ENCODE measurements around the gene SIPA1. TPM values are rescaled to one million over a fixed set of nuclear protein-coding genes. Genes with fewer than 3 reads are reported as not detected.
"Not testable (repeated sequence)": the region's sequence is repeated elsewhere in the genome, so short reads cannot be mapped to it uniquely, and the experiment has no call there.

SIPA1 gene
- total RNA-seq, 1 experiment from 2014 or later = 65.4 TPM

DNA sequence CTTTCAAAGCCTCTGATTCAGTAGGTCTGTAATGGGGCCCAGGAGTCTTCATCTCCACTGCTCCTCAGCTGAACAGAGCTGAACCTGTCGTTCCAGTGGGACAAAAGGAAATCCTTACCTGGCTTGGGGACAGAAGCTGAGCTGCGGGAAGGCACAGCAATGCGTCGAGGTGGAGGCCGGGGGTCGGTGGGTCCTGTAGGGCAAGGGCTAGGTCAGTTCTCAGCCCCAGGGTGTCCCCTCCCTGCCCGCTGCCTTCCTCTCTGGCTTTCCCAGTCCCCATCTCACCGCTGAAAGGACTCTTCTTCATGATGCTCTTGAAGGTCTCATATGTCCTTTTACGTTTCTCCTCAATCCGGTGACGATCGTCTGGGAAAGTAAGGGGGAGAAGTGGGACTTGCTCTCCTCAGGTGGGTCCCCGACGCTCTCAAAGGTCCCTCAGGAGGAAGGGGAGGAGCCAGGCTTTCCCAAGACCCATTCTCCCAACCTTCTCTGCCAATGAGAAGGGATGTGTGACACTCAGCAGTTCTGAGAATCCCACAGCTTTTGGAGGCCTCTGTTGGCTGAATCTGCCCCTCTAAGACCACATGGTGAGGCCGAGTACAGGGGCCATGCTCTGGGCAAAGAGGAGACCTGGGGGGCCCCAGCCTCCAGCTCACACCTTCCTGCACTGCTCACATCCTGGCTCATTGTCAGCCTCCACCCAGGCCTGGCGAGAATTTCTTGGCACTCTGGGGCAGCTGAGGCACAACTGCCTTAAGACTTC lies 17.9 kb downstream of the SIPA1 start (continued):
- TF ChIP-seq, protein P1, sequence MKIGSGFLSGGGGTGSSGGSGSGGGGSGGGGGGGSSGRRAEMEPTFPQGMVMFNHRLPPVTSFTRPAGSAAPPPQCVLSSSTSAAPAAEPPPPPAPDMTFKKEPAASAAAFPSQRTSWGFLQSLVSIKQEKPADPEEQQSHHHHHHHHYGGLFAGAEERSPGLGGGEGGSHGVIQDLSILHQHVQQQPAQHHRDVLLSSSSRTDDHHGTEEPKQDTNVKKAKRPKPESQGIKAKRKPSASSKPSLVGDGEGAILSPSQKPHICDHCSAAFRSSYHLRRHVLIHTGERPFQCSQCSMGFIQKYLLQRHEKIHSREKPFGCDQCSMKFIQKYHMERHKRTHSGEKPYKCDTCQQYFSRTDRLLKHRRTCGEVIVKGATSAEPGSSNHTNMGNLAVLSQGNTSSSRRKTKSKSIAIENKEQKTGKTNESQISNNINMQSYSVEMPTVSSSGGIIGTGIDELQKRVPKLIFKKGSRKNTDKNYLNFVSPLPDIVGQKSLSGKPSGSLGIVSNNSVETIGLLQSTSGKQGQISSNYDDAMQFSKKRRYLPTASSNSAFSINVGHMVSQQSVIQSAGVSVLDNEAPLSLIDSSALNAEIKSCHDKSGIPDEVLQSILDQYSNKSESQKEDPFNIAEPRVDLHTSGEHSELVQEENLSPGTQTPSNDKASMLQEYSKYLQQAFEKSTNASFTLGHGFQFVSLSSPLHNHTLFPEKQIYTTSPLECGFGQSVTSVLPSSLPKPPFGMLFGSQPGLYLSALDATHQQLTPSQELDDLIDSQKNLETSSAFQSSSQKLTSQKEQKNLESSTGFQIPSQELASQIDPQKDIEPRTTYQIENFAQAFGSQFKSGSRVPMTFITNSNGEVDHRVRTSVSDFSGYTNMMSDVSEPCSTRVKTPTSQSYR (CRISPR knock-in tag; IDR thresholded peaks at IDR 0.05) = no peak
- TF ChIP-seq, protein P2, sequence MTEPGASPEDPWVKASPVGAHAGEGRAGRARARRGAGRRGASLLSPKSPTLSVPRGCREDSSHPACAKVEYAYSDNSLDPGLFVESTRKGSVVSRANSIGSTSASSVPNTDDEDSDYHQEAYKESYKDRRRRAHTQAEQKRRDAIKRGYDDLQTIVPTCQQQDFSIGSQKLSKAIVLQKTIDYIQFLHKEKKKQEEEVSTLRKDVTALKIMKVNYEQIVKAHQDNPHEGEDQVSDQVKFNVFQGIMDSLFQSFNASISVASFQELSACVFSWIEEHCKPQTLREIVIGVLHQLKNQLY (CRISPR knock-in tag; IDR thresholded peaks at IDR 0.05) = no peak
- TF ChIP-seq TP53 (CRISPR knock-in tag; IDR thresholded peaks at IDR 0.05) = no peak

DNA sequence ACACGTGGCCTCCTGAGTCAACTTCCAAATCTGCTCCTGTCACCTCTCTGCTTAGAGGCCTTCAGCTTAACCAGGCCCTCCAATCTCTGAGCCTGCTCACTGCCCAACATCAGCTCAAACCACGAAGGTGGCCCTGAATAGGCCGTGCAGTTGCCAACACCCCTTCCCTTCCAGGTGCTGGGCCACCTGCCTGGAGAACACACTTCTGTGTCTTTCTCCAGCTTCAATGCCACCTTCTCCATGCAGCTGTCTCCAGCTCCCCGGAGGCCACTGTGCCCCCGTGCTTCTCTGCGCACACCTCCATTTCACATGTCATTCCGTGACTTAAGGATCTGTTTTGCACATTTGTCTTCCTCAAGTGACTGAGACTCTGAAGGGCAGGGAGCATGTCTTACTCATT lies 19.5 kb downstream of the SIPA1 start:
- Mint-ChIP-seq H3K27ac (no peak overlapping the region), H3K27me3 (ENCODE audit: low read depth) (no peaks in the 10 kb centered on the region), H3K4me3 (no peak overlapping the region), H3K9me3 (no peaks in the 10 kb centered on the region), H3K4me1 (peaks cover 10% of the 10 kb centered on the region), H3K36me3 (peaks cover 59% of the 10 kb centered on the region)
- TF ChIP-seq, protein P3, sequence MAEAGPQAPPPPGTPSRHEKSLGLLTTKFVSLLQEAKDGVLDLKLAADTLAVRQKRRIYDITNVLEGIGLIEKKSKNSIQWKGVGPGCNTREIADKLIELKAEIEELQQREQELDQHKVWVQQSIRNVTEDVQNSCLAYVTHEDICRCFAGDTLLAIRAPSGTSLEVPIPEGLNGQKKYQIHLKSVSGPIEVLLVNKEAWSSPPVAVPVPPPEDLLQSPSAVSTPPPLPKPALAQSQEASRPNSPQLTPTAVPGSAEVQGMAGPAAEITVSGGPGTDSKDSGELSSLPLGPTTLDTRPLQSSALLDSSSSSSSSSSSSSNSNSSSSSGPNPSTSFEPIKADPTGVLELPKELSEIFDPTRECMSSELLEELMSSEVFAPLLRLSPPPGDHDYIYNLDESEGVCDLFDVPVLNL (CRISPR knock-in tag; IDR thresholded peaks at IDR 0.05; ENCODE audit: borderline replicate concordance, low read depth) = no peak
- no peak for TF ChIP-seq NFYB (CRISPR knock-in tag; conservative IDR thresholded peaks at IDR 0.05; ENCODE audit: low read depth)
- ATAC-seq (no peak), DNase-seq (ENCODE audit: low spot score) (no peak)
- ChIA-PET POLR2A (no interaction called here), CTCF (interaction anchor here (0.8 to 1.0 kb wide), 2 partner anchors 32 to 234 kb away, joined by 3 read pairs; no protein-coding TSS in a partner anchor)

DNA sequence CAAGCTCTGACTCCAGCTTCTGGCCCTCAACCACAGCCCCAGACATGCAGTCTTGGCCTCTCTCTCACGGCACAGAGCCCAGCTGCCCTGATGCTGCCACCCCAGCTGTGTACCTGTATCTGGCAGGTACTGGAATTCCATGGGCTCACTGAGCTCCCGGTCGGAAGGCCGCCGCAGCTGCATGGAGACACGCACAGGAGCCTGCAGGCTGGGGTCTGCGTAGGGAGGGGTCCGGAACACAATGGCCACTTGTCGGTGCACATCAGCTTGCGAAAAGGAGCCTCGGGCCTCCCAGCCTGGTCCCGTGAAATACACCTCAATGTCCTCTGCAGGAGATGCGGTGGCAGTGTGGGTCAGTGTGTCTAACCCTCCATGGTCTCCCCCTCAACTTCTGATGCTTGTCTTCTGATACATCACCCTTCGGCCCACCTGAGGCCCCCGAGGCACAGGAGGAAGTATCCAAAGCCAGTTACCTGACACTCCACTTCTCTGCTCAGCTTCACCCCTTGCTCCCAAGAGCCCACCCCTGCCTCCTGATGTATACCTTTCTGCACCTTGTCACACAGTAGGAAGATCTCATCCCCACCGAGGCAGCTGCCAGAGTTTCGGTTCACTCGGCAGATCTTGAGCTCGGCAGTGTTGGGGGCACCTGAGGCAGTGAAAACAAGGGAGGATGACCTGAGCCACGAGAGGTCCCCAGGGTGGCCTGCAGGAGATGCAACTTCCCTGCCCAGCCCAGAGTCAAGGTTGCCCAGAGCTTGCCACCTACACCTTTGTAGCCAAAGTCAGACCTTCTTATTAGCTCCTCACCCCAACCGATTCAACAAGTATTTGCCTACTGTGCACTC lies 20.5 kb downstream of the SIPA1 start:
- H3K4me3 Mint-ChIP-seq = no peak overlapping the region
- H3K27ac Mint-ChIP-seq = no peak overlapping the region
- TF ChIP-seq ZNF423 (CRISPR knock-in tag; IDR thresholded peaks at IDR 0.05) = no peak
- TF ChIP-seq, protein P4, sequence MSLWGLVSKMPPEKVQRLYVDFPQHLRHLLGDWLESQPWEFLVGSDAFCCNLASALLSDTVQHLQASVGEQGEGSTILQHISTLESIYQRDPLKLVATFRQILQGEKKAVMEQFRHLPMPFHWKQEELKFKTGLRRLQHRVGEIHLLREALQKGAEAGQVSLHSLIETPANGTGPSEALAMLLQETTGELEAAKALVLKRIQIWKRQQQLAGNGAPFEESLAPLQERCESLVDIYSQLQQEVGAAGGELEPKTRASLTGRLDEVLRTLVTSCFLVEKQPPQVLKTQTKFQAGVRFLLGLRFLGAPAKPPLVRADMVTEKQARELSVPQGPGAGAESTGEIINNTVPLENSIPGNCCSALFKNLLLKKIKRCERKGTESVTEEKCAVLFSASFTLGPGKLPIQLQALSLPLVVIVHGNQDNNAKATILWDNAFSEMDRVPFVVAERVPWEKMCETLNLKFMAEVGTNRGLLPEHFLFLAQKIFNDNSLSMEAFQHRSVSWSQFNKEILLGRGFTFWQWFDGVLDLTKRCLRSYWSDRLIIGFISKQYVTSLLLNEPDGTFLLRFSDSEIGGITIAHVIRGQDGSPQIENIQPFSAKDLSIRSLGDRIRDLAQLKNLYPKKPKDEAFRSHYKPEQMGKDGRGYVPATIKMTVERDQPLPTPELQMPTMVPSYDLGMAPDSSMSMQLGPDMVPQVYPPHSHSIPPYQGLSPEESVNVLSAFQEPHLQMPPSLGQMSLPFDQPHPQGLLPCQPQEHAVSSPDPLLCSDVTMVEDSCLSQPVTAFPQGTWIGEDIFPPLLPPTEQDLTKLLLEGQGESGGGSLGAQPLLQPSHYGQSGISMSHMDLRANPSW (CRISPR knock-in tag; conservative IDR thresholded peaks at IDR 0.05; ENCODE audit: low read depth) = no peak
- no peak for ATAC-seq
- no peaks in the 10 kb centered on the region for H3K27me3 Mint-ChIP-seq (ENCODE audit: low read depth)
- POLR2A ChIA-PET = no interaction called here
- peaks cover 3% of the 10 kb centered on the region for H3K4me1 Mint-ChIP-seq
- no peaks in the 10 kb centered on the region for H3K9me3 Mint-ChIP-seq
- CTCF ChIA-PET = interaction anchor here (0.8 to 1.9 kb wide), 3 partner anchors 21 to 233 kb away, joined by 3 to 4 read pairs (median 3); partner anchors contain the start of gene SIPA1
- peaks cover 59% of the 10 kb centered on the region for H3K36me3 Mint-ChIP-seq
- no peak for DNase-seq (ENCODE audit: low spot score)

DNA sequence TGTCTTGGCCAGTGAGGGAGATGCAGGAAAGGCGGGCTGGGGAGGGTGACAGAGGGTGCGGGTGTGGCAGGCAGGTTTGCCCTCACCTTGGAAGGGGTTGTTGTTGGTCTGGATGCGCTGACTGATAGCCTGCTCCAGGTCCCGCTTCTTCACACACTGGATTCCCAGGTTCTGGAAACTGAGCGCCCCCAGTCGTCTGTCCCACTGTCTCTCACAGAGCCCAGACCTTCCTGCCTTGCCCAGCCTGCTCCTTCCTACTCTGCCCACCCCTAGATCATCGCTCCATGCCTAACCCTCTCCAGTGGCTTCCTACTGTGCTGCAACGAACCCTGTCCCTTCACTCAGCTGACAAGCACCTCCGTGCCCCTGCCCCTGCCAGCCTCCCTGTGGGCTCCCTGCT lies 22.1 kb downstream of the SIPA1 start:
- POLR2A ChIA-PET = interaction anchor here (0.5 to 1.0 kb wide), 2 partner anchors 22 to 46 kb away, joined by 3 read pairs; partner anchors contain the start of gene MAP3K11
- H3K27ac Mint-ChIP-seq = no peak overlapping the region

DNA sequence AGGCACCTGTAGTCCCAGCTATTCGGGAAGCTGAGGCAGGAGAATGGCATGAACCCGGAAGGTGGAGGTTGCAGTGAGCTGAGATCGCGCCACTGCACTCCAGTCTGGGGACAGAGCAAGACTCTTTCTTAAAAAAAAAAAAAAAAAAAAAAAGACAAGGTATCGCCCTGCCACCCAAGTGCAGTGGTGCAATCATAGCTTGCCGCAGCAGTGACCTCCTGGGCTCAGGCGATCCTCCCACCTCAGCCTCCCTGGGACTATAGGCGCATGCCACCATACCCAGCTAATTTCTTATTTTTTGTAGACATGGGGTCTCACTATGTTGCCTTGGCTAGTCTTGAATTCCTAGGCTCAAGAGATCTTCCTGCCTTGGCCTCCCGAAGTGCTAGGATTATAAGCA lies 23.0 kb downstream of the SIPA1 start:
- Mint-ChIP-seq H3K4me3 (peak overlapping the region; percentile 34), H3K36me3 (peaks cover 48% of the 10 kb centered on the region)
- POLR2A ChIA-PET = interaction anchor here (0.7 kb wide), 1 partner anchor 23 kb away, joined by 12 read pairs; no protein-coding TSS in a partner anchor
- ATAC-seq; DNase-seq (ENCODE audit: low spot score); H3K9me3 Mint-ChIP-seq; H3K27me3 Mint-ChIP-seq (ENCODE audit: low read depth); H3K27ac Mint-ChIP-seq; H3K4me1 Mint-ChIP-seq: not testable (repeated sequence)
- CTCF ChIA-PET = interaction anchor here (0.6 to 1.9 kb wide), 3 partner anchors 35 to 156 kb away, joined by 3 to 4 read pairs (median 3); no protein-coding TSS in a partner anchor

More for the DNA sequence above, 22.1 kb downstream of the SIPA1 start:
- peaks cover 4% of the 10 kb centered on the region for H3K4me1 Mint-ChIP-seq
- H3K36me3 Mint-ChIP-seq = peaks cover 57% of the 10 kb centered on the region
- no peaks in the 10 kb centered on the region for H3K9me3 Mint-ChIP-seq
- no peak overlapping the region for H3K4me3 Mint-ChIP-seq
- ATAC-seq = no peak
- CTCF ChIA-PET = interaction anchor here (1.2 to 1.9 kb wide), 2 partner anchors 13 to 34 kb away, joined by 4 read pairs; no protein-coding TSS in a partner anchor
- TF ChIP-seq NR1H2 (CRISPR knock-in tag; IDR thresholded peaks at IDR 0.05) = no peak
- TF ChIP-seq, protein P5, sequence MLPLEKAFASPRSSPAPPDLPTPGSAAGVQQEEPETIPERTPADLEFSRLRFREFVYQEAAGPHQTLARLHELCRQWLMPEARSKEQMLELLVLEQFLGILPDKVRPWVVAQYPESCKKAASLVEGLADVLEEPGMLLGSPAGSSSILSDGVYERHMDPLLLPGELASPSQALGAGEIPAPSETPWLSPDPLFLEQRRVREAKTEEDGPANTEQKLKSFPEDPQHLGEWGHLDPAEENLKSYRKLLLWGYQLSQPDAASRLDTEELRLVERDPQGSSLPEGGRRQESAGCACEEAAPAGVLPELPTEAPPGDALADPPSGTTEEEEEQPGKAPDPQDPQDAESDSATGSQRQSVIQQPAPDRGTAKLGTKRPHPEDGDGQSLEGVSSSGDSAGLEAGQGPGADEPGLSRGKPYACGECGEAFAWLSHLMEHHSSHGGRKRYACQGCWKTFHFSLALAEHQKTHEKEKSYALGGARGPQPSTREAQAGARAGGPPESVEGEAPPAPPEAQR (CRISPR knock-in tag; IDR thresholded peaks at IDR 0.05) = no peak
- no peak for TF ChIP-seq ZNF317 (CRISPR knock-in tag; IDR thresholded peaks at IDR 0.05; ENCODE audit: borderline replicate concordance, low read depth)
- no peaks in the 10 kb centered on the region for H3K27me3 Mint-ChIP-seq (ENCODE audit: low read depth)
- DNase-seq (ENCODE audit: low spot score) = no peak

Data from WTC11 (cell line).